ENCODE results near the gene RASGRP3. TPM values are rescaled to one million over a fixed set of nuclear protein-coding genes. Genes with fewer than 3 reads are reported as not detected.

The RASGRP3 gene
- total RNA-seq (10 to 100 TPM; 47.8 to 73.3 (median 62.2) TPM), polyA plus RNA-seq (10 to 100 TPM; 17.7 to 27.2 TPM)
- long read RNA-seq, donor 1, full-length matches to known transcripts: 6 of 49 reads
- long read RNA-seq, donor 1, partial matches to known transcripts: 13 of 49 reads
- long read RNA-seq, donor 1, other reads (novel, unspliced or antisense): 30 of 49 reads
- long read RNA-seq, donor 2, full-length matches to known transcripts: 14 of 111 reads
- long read RNA-seq, donor 2, partial matches to known transcripts: 18 of 111 reads
- long read RNA-seq, donor 2, other reads (novel, unspliced or antisense): 79 of 111 reads
- long read RNA-seq, donor 3, full-length matches to known transcripts: 6 of 27 reads
- long read RNA-seq, donor 3, partial matches to known transcripts: 5 of 27 reads
- long read RNA-seq, donor 3, other reads (novel, unspliced or antisense): 16 of 27 reads

GRCh38 chr2:33476131-33476792, at the start of gene RASGRP3:
RASGRP3 (plus strand) TSS chr2:33476649; CDS start chr2:33515137, 38,488 bp downstream.
- DNase-seq (peak; percentile 85 to 94 (median 90)), ATAC-seq (peak; percentile 70 to 84 (median 80))
- Histone ChIP-seq H3K4me1 (peaks cover 3 to 73% (median 47%) of the 10 kb centered on the region in 12 donors), H3K27ac (peak within 1 kb of the TSS; percentile 83 to 99 (median 94)), H3K9me3 (no peaks in the 10 kb centered on the region), H3K4me3 (peak within 1 kb of the TSS; percentile 36 to 79 (median 62)), H3K36me3 (no peaks in the 10 kb centered on the region), H3K27me3 (no peaks in the 10 kb centered on the region)
- TF ChIP-seq, protein P1, sequence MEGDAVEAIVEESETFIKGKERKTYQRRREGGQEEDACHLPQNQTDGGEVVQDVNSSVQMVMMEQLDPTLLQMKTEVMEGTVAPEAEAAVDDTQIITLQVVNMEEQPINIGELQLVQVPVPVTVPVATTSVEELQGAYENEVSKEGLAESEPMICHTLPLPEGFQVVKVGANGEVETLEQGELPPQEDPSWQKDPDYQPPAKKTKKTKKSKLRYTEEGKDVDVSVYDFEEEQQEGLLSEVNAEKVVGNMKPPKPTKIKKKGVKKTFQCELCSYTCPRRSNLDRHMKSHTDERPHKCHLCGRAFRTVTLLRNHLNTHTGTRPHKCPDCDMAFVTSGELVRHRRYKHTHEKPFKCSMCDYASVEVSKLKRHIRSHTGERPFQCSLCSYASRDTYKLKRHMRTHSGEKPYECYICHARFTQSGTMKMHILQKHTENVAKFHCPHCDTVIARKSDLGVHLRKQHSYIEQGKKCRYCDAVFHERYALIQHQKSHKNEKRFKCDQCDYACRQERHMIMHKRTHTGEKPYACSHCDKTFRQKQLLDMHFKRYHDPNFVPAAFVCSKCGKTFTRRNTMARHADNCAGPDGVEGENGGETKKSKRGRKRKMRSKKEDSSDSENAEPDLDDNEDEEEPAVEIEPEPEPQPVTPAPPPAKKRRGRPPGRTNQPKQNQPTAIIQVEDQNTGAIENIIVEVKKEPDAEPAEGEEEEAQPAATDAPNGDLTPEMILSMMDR (IDR thresholded peaks at IDR 0.05): no peak
- peak in 1 of 2 donors; percentile 25 for TF ChIP-seq POLR2A (IDR thresholded peaks at IDR 0.05)
- WGBS, 4 donors: 0 to 1% (median 0%) methylated on average over 13 to 18 of the region's 18 CpGs
- intact Hi-C loops (cut with DNase I): loop anchor here (1.0 to 10.0 kb wide), 10 partner anchors 46 to 109 kb away; no protein-coding TSS in a partner anchor

- no peaks in the 10 kb centered on the region for H3K27me3 ChIP-seq
- no peak overlapping the region for H3K4me3 ChIP-seq
- H3K9me3 ChIP-seq: no peaks in the 10 kb centered on the region
- no peak overlapping the region for H3K27ac ChIP-seq
- no peaks in the 10 kb centered on the region for H3K36me3 ChIP-seq
- ATAC-seq (peak; percentile 63 to 86 (median 82)), DNase-seq (peak in 4 of 5 donors; percentile 66 to 77 (median 73))
- peaks cover 0 to 7% (median 0%) of the 10 kb centered on the region in 12 donors for H3K4me1 ChIP-seq
- TF ChIP-seq, protein P1 (IDR thresholded peaks at IDR 0.05): no peak
- no peak for TF ChIP-seq POLR2A (IDR thresholded peaks at IDR 0.05)
- intact Hi-C loops (cut with DNase I): no loop called here
- WGBS, 4 donors: 42 to 65% (median 53%) methylated on average over 3 of the region's 3 CpGs
Observed at GRCh38 chr2:33426666-33427231, 49.7 kb upstream of the RASGRP3 start.

DNA sequence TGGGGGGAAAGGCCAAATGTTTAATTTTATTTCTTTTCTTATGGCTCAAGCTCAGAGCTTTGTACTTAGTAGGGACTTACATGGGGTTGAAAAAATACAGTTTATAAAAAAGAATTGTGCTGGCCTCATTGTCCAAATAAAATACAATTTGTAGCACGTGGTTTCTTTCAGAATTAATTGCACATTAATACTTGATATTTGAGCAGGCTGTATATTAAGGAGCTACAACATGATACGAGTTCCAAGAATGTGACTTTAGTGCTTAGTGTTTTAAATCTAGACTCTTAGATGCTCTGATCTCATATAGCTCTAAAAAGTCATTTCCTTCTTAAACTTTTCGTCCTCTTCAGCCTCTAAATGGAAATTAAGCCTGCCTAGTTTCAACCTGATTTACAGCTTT, 46.4 kb upstream of the RASGRP3 start:
- peaks cover 0 to 25% (median 7%) of the 10 kb centered on the region in 12 donors for H3K4me1 ChIP-seq
- WGBS, 4 donors: 61 to 86% (median 69%) methylated on average over 3 of the region's 3 CpGs
- no peaks in the 10 kb centered on the region for H3K36me3 ChIP-seq
- intact Hi-C loops (cut with DNase I): loop anchor here in 3 of 10 donors (10.0 kb wide), 2 partner anchors 395 to 655 kb away; no protein-coding TSS in a partner anchor
- H3K9me3 ChIP-seq: no peaks in the 10 kb centered on the region
- no peak overlapping the region for H3K4me3 ChIP-seq
- ATAC-seq (no peak), DNase-seq (no peak)
- TF ChIP-seq, protein P1 (IDR thresholded peaks at IDR 0.05): no peak
- no peak for TF ChIP-seq POLR2A (IDR thresholded peaks at IDR 0.05)
- no peaks in the 10 kb centered on the region for H3K27me3 ChIP-seq
- H3K27ac ChIP-seq: no peak overlapping the region
